Anterior cingulate cortex (tissue), 58 donors: Measurements from ENCODE around the gene RTP3.

Source experiments
- DNase-seq, 58 donors: peaks; one replicate each; lab custom pipeline; 2025; lab: John Stamatoyannopoulos, UW

RTP3 gene

DNA sequence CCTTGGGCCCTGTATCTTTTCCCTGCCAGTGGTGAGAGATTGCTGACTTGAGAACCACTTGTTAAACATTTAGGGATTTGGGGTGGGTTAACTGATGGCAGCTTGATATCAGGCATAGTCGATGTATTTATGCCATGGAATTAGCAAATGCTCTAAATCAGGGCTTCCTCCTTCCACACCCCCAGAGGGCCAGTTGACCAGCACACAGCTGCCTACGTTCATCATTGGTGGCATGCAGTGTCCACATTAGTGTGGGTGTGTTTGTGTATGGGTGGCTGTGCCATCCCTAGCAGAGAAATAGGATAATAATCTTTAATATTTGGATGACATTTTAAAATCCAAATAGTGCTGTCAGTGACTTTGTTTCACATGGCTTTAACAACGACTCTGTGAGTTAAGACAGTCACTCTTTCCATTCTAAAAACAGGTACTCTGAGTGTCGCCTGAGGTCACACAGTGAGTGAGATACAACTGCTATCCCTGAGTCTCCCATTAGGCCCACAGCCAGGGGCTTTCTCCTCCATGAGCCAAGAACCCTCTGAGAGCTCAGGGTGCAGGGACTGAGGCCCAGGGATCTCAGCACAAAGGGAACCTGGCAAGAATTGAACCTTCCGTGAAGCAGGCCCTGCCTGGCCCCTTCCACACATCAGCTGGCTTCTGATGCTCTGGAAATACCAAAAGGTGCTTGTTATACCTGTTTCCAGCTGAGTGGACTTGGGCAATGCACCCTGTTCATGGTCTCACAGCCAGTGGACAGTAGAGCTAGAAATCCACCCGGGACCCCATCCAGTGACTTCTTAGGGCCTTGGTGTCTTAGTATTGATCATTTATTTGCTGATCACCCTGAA is 28.8 kb upstream of the RTP3 start:
- DNase-seq: no peak

DNA sequence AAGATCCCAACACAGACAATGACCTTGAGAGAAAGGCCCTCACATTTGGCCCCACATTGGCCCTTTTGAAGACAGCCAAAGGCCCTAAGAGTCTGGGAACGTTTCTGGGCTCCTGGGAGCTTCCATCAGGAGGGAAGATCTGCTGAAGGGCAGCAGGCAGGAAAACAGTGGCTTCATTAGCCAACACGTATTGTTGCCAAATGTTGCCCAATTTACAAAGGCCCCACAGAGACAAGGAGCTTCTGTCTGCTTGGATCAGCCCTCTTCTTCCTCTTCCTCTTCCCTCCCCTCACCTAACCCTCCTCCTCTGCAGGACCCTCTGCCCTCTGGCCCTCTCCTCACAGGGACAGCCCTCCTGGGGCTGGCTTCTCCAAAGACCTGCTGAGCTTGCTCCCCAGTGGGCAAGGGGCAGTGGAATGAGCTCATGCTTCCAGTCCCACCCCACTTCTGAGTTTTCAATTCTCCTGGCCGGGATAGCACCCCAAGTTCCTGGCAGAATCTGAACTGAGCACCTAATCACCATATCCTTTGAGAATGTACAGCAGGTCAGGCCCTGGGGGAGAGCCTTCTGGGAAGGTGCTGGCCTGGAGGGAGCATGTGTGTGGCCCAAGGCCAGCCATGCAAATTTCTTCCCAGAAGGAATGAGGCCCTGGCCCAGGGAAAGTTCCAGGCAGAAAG is 28.0 kb upstream of the RTP3 start:
- DNase-seq: peak in 3 of 58 donors; percentile 18 to 26 (median 19)

DNA sequence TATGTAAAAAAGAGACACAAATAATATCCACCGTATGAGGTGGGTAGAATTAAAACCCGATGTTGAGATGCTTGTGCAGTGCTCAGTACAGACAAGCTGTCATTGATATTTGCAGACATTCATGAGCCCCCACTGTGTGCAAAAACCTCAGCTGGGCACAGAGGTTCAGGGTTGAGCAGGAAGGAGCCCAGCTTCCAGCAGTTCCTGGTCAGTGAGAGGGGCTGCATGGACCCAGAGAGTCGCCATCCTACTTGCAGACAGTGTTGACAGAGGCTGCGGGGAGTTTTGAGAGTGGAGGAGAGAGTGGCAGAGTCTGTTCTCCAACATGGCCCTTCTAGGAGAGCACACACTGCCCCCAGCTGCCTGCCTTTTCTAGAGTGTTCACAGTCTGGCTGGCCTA is 26.9 kb upstream of the RTP3 start:
- DNase-seq: peak in 3 of 58 donors; percentile 7 to 18 (median 13)

DNA sequence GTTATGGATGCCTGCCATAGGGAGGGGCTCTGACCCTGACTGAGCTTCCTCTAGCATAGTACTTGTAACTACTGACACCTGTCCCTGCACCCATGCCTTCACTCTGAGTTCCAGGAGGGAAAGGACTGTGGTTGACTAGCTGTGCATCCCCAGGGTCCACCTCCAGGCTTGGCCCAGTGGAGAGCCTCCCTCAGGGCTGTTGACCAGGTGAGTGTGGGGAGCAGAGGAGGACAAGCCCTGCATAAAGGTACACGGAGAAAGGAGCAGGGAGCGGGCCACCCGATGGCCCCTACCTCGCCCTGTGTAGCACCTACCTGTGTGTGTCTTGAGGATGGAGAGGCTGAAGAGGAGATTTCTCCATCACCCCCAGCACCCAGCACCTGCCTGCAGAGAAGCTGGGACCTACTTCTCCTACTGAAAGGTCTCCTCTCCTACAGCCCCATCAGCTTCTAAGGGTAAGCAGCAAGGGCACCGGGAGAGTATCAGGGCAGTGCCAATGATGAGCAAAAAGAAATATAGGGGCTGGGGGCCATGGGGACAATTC is 26.3 kb upstream of the RTP3 start:
- no peak for DNase-seq

DNA sequence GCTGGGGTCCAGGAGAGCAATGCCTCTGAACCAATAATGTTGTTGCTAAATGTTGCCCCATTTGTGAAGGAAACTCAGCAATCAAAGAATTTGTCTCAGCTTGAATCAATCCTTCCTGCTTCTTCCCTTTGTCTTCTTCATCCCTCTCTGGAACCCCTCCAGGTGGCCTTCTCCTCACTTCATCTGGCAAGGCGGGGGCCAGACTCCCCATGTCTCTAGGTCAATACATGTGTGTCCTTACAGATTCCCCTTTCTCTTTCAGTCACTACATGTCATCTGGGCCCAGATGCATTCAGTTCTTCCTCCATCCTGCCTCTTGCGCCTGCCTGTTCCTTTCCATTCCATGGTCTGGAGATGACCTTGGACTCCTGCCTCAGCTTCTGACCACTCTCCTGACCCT is 25.0 kb upstream of the RTP3 start:
- DNase-seq: no peak

DNA sequence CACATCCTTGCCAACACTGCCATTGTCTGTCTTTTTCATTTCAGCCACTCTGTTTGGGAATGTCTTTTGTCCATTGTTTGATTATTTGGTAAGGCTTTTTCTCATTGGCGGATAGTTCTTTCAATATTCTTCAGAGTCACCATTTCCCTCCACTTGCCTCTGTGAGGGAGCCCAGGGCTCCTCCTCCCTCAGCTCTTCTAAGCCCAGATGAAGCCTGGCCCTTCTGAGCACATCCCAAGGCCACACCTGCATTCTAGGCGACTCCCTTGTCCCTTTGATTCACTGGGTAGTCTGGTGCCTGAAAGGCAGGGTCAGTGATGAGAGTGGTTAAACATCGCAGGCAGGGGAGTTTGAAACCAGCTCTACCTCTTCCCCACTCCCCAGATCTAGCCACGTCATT is 20.6 kb upstream of the RTP3 start:
- no peak for DNase-seq

DNA sequence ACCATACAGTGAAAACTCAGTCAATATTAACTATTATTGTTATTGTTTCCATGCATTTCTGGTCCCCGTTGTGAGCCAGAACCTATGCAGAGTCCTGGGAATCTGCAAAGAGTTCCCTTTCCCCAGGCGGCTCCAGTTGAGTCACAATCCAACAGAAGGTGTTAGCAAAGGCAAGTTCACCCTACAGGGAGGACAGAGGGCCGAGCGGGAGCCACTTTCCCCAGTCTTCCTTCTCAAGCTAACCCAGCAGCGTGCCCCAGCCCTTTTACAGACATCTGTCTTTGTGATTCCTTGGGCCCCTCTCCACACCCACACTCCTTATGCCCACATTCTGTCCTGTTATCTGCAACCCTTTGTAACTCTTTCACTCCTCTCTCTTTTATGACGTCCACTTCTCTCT is 20.0 kb upstream of the RTP3 start:
- no peak for DNase-seq

DNA sequence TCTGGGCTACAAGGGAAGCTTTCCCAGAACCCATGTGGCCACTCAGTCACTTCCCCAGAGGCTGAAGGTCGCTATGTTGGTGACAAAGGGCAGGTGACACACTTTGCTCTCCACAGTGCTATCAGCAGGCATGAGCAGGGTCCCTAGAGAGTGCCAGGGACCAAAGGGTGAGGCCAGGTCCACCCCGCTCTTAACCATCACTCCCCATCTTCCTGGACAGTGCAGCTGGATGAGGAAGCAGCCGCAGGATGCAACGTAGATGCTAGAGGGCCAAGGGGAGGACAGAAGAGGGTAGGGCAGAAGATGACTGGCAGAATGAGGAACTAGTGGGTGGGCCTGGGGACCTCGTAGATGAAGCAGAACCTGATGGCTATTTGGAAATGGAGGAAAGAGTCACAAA is 19.4 kb upstream of the RTP3 start:
- no peak for DNase-seq

DNA sequence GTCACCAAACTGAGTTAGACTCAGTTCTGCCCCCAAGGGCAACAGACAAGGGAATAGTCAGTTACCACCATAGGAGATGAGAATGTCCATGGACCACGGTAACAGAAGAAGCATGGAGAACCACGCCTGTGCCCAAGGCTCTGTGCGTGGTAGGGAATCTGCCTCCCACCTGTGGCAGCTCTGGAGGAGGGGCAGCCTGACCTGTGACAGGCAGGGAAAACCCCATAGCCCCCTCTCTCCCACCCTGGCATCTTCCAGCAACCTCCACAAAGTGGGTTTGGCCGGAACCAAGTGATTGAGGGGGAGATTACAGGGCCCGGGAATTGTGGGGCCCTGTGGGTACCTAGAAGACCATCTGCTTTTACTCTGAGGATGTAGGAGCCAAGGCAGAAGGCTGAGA is 18.8 kb upstream of the RTP3 start:
- DNase-seq: no peak

DNA sequence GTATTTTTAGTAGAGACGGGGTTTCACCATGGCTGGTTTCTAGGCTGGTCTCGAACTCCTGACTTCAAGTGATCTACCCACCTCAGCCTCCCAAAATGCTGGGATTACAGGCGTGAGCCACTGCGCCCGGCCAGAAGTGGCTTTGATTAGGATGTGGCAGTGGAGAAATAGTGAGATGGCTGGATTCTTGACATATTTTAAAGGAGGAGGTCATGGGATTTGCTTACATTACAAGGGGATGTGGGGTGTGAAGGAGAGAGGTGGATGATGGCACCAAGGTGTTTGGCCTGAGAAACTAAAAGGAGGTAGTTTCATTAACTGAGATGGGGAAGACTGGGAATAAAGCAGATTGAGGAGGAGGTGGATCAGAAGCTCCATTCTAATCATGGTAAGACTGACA is 18.1 kb upstream of the RTP3 start:
- DNase-seq: no peak

DNA sequence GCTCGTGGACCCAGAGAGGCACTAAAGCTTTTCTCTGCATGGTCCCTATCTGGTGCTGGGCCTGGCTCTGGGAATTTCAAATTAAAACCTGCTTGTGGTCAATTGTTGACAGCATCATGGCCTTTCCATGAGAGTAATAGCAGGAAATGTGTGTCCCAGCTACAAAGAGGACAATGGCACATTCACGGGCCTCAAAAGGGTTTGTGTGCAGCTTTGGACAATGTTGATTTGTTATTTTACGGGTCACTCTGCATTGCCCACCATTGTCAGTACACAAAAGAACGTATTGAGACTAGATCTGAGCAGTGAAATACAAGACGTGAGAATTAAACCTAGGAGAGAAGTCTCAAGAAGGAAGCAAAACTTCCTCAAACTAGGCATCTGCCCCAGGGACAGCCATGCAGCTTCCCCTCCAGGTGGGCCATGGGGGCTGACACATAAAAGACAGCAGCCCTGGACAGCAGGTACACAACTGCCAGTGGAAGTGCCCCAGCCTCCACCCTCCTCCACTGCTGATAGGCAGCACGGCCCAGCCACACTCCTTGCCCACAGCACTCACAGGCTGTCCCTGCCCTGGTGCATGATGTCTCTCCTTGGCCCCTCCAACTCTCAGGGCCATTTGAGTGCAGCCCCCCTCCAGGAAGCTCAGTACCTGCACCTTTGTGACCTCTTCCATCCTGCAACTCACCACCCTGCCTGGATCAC is 17.1 kb upstream of the RTP3 start:
- DNase-seq: peak in 22 of 58 donors; percentile 6 to 72 (median 30)

DNA sequence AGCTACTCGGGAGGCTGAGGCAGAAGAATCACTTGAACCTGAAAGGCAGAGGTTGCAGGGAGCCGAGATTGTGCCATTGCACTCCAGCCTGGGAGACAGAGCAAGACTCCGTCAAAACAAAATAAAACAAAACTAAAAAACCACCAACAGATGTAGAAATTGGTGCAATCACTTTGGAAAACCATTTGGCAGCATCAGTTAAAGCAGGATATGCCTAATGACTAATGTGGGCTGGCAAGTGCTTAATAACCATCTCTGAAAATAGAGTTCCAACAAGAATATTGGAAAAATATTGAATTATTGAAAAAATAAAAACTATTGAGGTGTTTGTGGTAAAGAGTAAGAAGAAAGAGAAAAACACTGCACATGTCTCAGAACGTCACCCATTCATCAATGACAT is 16.1 kb upstream of the RTP3 start:
- no peak for DNase-seq

DNA sequence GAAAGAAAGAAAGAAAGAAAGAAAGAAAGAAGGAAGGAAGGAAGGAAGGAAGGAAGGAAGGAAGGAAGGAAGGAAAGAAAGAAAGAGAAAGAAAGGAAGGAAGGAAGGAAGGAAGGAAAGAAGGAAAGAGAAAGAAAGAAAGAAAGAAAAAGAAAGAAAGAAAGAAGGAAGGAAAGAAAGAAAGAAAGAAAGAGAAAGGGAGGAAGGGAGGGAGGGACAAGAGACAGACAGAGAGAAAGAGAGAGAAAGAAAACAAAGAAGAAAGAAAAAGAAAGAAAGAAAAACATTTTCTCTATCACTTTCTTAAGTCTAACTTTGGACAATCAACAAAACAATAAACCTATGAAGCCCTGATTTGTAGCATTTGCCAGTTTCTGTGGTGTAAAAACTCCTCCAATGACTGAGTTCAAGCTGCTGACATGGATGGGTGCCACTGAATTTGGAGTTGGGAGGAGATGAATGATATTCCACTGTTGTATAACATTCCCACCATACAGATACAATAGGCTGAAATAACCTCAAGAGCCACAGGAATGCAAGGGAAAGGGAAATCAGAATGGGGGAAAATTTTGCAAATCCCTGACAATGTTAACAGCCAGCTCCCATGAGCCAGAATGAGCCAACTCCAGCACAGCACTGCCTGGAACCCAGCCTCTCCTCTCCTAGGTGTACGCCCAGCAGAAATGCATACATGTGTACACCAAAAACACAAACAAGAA is 15.0 kb upstream of the RTP3 start:
- DNase-seq: no peak

DNA sequence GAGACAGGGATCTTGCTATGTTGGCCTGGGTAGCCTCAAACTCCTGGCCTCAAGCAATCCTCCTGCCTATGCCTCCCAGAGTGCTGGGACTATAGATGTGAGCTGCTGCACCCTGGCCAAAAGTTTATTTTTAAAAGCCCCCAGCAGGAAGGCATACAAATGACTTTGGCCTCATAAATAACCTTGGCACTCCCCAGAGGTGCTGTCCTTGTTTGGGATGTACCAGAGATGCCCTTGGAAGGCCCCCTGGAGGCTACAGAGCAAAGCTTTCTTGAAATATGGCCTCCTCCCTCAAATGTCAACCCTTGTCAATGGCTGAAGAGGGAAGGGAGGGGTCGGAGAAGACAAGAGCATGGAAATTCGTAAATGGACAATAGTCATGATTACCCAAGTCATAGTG is 14.0 kb upstream of the RTP3 start:
- no peak for DNase-seq

DNA sequence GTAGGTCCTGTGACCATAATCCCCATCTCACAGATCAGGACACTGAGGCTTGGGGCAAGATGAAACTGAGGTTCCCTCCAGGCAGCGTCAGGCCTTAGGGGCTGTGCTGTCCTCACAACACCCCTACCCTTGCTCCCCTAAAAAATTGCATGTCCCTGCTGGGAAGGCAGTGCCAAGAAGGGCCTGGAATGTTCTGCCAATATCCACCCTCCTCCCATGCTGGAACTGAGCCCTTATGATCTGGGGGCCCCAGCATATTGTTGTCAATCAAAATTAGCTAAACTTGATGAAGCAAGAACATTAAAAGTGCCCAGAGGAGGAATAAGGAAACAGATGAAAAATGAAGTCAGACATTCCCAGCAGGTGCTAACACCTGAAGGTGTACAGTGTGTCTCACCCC is 13.4 kb upstream of the RTP3 start:
- DNase-seq: no peak

DNA sequence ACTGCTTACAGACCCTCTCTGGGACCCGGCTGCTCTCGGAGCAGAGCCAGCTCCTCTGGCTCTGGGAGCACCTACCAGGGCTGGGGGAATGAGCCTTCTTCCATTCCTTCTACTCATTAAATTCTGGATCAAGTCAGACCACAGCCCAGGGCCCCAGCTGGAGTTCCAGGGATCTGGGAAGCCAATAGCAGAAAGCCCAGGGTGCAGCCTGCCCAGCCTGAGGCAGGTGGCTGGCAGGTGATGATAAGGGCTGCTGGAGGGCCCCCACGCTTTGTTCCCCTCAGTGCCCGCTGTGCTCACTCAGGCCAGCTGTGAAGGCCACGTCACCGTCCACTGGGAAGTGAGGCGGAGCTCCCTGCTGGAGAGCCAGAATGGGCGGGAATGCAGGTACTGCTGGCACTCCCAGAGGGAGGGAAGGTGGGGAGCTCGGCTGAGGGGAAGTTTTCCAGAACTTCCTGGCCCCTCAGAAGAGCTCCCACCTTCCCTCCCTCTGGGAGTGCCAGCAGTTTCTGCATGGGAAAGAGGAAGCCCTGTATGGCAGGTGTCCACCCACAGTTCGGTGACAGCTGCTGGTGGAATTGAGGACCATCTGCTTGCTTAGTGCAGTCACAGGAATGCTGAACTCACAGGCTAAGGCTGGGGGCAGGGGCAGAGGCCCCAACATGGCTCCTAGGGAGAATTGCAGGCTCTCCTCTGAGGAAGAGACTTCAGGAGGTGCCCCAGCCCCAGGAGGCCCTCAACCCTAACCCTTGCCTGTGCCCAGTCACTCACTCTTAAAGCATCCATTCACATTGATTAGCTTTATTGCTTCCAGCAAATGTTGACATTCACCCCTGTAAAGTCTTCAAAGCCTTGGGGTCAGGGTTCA is 12.6 kb upstream of the RTP3 start:
- DNase-seq: no peak

DNA sequence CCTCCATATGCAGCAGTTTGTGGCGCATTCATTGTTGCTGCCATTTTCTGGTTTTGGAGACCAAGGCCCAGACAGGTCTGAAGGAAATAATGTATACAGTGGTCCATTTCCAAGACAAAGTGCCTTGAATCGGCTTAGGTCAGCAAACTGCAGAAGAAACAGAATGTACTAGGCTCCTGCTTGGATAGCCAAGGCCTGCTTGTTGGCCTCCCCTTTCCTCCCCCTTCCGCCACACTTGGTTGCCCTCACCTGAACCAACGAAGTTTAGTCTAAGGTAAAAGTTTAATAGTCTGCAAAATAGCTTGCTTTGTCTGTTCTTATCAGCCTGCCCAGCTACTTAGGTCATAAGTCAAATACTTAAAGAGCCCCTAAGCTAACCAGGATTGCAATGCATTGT is 12.0 kb upstream of the RTP3 start:
- DNase-seq: no peak

DNA sequence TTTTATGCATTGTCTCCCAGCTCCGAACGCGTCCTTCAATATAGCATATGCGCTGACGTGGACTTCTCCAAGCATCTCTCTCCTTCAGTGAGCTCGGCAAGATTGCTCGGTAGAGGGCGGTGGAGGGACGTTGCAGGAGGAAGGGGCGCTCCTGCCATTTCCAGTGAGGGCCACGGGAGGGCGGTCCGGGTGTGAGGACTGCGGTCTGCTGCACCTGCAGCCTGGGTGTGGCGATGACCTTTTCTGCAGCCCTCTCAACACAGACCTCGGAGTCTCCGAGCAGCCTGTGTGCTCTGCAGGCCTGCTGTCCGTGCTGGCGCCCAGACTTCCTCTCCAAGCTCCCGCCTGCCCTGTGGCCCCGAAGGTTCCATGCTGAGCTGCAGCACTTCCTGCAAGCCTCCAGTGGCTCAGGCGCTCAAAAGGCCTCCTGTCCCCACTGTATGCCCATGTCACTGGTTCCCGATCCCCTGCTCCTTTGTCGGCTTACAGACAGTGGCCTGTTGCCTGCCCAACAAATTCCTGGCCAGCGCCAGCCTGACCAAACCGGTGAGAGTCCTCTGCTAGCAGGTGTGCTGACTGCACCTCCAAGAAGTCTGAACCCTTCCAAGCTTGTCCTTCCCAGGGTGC is 8.9 kb upstream of the RTP3 start:
- peak in 55 of 58 donors; percentile 24 to 89 (median 76) for DNase-seq

DNA sequence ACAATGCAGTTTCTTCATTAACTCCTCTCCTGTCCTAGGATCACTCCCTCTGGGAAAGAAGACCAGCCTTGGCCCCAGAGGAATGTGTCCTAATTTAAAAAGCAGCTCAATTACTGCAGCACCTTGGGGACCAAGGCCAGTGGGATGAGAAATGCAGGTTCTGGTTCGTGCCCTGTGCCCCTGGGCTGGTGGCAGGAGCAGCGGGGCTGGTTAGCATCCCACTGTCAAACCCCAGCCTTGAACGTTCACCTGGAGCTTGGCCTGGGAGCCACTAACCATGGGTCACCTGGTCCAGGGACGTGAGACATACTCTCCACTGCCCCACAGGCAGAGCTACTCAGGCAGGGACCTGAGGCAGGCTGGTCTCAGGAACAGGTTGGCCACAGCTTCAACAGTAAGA is 8.4 kb upstream of the RTP3 start:
- no peak for DNase-seq
